WTC11 (cell line): Measurements from ENCODE around the gene COL4A1.

ENCODE experiments used
- CREM ChIP-seq: sonication (generic); formaldehyde crosslinking; IDR thresholded peaks from 2 replicates; pipeline ENCODE4 v1.8.1; 2022; ENCODE audit warnings: mild to moderate bottlenecking, missing genetic modification reagents, moderate library complexity
- CTCF ChIP-seq: fragments of 200-600 bp; IDR thresholded peaks from 2 replicates; pipeline ENCODE4 v1.8.0; 2022; ENCODE audit warnings: antibody characterized with exemption
- JUN ChIP-seq: sonication (generic); formaldehyde crosslinking; IDR thresholded peaks from 2 replicates; pipeline ENCODE4 v1.8.0; 2023; ENCODE audit warnings: mild to moderate bottlenecking, missing genetic modification reagents
- KAT7 ChIP-seq: sonication (generic); formaldehyde crosslinking; IDR thresholded peaks from 2 replicates; pipeline ENCODE4 v1.8.1; 2023; ENCODE audit warnings: missing genetic modification reagents, mild to moderate bottlenecking, borderline replicate concordance
- NR2C2 ChIP-seq: sonication (generic); formaldehyde crosslinking; IDR thresholded peaks from 2 replicates; pipeline ENCODE4 v1.8.0; 2022; ENCODE audit warnings: mild to moderate bottlenecking, missing genetic modification reagents
- NR3C1 ChIP-seq: sonication (generic); formaldehyde crosslinking; conservative IDR thresholded peaks from 2 replicates; pipeline ENCODE4 v1.8.1; 2023; ENCODE audit warnings: low read depth, mild to moderate bottlenecking, missing genetic modification reagents
- USF2 ChIP-seq: sonication (generic); formaldehyde crosslinking; IDR thresholded peaks from 2 replicates; pipeline ENCODE4 v1.8.1; 2023; ENCODE audit warnings: mild to moderate bottlenecking, missing genetic modification reagents, moderate library complexity
- TF ChIP-seq, protein P1 (sequence below): sonication (generic); formaldehyde crosslinking; IDR thresholded peaks from 2 replicates; pipeline ENCODE4 v1.8.0; 2023; ENCODE audit warnings: missing genetic modification reagents
- TF ChIP-seq, protein P2 (sequence below): sonication (generic); formaldehyde crosslinking; IDR thresholded peaks from 2 replicates; pipeline ENCODE4 v1.8.0; 2022; ENCODE audit warnings: mild to moderate bottlenecking, missing genetic modification reagents
- TF ChIP-seq, protein P3 (sequence below): sonication (generic); formaldehyde crosslinking; IDR thresholded peaks from 2 replicates; pipeline ENCODE4 v1.8.1; 2023; ENCODE audit warnings: mild to moderate bottlenecking, moderate library complexity, missing genetic modification reagents
- TF ChIP-seq, protein P4 (sequence below): sonication (generic); formaldehyde crosslinking; IDR thresholded peaks from 2 replicates; pipeline ENCODE4 v1.8.1; 2022; ENCODE audit warnings: mild to moderate bottlenecking, moderate library complexity, missing genetic modification reagents

DNA sequence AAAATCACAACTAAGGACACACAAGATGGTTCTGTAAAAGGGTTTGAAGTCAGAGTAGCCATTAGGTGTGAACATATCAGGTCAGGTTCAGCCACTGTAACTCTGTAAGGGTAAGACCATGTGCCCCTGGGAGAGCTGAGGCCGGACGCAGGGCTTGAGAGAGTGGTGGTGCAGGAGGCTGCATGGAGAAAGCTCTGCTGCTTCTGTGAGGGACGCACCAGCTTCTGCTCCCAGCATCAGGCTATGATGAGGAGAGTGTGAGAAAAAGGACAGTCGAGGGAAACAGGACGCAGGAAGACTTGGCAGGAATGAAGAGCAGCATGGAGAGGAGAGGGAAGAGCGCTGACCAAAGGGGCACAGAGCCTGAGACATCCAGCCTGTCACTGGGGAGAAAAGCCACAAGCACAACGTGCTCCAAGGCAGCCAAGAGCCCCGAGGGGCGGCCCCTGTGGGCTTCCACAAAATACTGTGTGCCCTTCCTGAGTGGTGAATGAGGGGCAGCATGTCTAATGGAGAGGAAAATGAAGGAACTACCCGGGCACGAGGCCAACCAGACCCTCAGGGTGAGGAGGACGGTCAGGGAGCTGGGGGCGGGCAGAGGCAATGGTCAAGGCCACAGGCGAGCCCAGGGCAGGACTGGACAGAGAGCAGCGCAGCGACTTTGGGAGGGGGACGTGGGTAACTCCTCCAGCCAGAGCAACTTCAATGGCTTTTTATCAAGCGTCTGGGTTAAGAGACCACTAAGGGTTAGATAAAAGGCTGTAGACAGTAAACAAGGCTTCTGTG, 107.7 kb downstream of the COL4A1 start:
- no peak for TF ChIP-seq CTCF
- no peak for TF ChIP-seq NR3C1 (CRISPR knock-in tag)
- TF ChIP-seq, protein P1, sequence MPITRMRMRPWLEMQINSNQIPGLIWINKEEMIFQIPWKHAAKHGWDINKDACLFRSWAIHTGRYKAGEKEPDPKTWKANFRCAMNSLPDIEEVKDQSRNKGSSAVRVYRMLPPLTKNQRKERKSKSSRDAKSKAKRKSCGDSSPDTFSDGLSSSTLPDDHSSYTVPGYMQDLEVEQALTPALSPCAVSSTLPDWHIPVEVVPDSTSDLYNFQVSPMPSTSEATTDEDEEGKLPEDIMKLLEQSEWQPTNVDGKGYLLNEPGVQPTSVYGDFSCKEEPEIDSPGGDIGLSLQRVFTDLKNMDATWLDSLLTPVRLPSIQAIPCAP, result no peak
- TF ChIP-seq CREM (CRISPR knock-in tag), result no peak
- TF ChIP-seq, protein P2, sequence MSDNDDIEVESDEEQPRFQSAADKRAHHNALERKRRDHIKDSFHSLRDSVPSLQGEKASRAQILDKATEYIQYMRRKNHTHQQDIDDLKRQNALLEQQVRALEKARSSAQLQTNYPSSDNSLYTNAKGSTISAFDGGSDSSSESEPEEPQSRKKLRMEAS (CRISPR knock-in tag), result no peak
- TF ChIP-seq, protein P3, sequence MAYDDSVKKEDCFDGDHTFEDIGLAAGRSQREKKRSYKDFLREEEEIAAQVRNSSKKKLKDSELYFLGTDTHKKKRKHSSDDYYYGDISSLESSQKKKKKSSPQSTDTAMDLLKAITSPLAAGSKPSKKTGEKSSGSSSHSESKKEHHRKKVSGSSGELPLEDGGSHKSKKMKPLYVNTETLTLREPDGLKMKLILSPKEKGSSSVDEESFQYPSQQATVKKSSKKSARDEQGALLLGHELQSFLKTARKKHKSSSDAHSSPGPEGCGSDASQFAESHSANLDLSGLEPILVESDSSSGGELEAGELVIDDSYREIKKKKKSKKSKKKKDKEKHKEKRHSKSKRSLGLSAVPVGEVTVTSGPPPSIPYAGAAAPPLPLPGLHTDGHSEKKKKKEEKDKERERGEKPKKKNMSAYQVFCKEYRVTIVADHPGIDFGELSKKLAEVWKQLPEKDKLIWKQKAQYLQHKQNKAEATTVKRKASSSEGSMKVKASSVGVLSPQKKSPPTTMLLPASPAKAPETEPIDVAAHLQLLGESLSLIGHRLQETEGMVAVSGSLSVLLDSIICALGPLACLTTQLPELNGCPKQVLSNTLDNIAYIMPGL (CRISPR knock-in tag), result no peak
- TF ChIP-seq JUN (CRISPR knock-in tag), result no peak
- no peak for TF ChIP-seq USF2 (CRISPR knock-in tag)
- TF ChIP-seq KAT7 (CRISPR knock-in tag), result no peak
- TF ChIP-seq, protein P4, sequence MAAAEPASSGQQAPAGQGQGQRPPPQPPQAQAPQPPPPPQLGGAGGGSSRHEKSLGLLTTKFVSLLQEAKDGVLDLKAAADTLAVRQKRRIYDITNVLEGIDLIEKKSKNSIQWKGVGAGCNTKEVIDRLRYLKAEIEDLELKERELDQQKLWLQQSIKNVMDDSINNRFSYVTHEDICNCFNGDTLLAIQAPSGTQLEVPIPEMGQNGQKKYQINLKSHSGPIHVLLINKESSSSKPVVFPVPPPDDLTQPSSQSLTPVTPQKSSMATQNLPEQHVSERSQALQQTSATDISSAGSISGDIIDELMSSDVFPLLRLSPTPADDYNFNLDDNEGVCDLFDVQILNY (CRISPR knock-in tag), result no peak
- TF ChIP-seq NR2C2, result no peak
